KG1 (cell line): ENCODE measurements around the gene KCNIP4.
"Not testable (repeated sequence)": the region's sequence is repeated elsewhere in the genome, so short reads cannot be mapped to it uniquely, and the experiment has no call there.

Source experiments
- DNase-seq: peaks from one replicate; lab custom pipeline; 2025; lab: John Stamatoyannopoulos, UW

The KCNIP4 gene

DNA sequence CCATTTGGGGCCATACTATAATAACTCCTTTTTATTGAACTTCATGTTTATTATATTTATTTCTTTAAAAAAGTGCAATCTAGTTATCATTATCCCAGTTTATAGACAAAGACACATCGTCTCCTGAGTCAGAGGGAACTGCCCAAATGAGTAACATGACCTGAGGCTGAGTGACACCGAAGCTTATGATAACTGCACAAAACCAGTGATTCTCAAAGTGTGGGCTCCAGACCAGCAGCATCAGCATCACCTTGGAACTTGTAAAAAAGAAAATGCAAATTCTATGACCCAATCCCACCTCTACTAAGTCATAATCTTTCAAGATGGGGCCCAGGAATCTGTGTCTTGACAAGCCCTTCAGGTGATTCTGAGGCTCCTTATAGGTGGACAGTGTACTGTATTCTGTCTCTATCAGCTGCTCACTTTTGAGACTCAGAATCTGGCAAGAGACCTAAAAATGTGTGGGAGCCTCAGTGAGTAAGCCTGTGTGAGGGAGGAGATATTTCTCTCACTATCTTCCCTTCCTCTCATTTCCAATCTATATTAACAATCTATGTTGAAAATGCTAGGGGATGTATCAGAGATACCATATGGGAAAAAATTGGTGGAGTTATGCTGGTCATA is 1101.3 kb downstream of the KCNIP4 start:
- no peak for DNase-seq

DNA sequence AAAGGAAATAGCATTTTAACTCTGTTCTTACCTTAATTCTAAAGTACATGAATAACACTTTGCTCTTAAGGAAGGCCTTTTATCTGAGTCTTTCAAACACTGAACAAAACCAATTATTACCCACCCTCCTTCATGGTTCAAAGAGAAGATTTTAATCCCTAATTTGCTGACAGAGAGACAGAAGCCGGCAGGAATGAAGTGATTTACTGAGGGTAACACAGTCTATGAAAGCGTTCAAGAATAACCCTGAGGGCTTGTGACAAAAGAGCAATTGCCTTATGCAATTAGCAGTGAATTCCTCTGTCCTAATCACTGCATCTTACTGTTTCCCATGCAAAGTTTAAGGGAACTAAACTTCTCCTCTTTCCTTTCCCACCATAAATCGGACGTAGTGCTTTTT is 1104.3 kb downstream of the KCNIP4 start:
- DNase-seq = no peak

- DNase-seq = no peak
Observed at GRCh38 chr4:20840648-20841190, 1107.9 kb downstream of the KCNIP4 start.

DNA sequence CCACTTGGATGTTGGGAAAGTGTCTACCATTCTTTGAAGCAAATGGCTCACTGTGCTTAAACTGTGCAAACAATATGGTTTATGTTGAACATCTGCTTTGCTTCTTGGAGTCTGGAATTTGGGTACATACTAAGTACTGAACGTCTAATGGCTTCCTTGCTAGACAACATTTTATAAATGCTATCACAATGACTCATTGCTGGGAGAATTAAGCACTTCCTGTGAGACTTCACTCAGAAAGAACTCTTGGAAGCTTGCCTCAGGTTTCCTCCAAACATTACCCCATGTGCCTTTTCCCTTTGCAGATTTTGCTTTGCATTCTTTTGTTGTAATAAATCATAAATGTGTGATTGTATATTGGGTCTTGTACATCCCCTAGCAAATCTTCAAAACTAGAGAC is 1108.6 kb downstream of the KCNIP4 start:
- no peak for DNase-seq

- DNase-seq = no peak
Observed at GRCh38 chr4:20838476-20838875, 1110.1 kb downstream of the KCNIP4 start.

DNA sequence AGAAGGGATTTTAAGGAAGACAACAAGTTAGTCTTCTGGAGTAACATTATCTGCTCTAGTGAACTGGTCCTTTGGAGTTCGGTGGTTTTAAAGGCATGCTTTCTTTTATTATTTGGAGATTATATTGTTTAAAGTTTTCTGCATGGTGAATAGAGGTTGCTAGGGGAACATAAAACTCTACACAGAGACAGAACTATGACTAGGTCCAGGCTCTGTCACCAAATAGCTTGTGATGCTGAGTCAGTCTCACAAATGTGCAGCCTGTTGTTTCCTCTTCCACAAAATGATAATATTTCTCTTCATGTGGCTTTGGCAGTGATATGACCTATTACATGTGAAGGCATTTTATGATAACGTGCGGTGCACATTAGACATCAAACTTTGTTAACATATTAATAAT is 1115.7 kb downstream of the KCNIP4 start:
- DNase-seq = no peak

DNA sequence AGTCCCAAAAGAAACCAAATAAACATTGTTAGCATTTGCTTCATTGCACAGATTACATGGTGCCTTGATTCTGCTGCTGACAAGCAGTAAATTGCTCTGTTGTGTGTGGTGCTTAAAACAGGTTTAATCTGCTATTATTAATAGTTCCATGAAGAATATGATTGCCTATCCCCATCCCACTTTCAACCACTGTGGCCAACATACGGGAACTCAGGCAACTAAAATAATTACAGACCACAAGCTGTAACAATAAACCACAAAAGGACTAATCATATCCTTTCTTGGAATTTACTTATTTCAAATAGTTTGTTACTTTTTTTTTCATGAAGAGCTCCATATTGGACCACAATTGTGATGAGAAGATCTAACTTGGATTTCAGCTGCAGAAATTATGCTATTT is 1116.8 kb downstream of the KCNIP4 start:
- no peak for DNase-seq

DNA sequence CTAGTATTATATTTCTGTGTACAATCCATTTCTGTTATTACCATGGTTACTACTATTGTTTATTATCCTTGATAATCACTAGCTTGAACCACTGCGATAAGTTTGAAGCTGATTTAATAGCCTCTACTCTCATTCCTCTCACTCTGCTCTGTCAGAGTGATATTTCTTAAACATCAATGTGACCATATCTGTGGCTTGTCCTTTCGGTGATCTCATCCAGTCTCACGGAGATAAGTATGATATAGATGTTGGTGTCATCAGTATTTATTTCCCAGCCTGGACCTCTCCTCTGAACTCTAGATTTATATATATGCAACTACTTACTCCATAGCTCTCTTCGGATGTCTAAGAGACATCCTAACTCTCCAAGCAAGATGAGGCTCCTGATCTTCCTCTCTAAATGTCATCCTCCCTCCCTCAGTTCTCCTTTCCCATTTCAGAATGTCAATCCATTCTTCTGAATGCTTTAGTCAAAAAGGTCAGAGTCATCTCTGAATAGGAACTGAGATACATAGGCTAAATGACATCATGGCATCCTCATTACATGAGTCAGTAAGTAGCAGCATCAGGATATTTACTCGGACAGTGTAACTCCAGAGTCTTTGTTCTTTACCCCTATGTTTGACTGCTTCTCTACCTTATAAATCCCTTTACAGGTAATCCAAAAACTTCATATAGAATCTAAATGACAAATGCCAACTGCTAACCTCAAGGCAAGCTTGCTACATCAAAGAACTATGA is 1118.8 kb downstream of the KCNIP4 start:
- DNase-seq = no peak

- DNase-seq = no peak
Observed at GRCh38 chr4:20825505-20825904, 1123.1 kb downstream of the KCNIP4 start.

- no peak for DNase-seq
Observed at GRCh38 chr4:20816287-20816686, 1132.3 kb downstream of the KCNIP4 start.

DNA sequence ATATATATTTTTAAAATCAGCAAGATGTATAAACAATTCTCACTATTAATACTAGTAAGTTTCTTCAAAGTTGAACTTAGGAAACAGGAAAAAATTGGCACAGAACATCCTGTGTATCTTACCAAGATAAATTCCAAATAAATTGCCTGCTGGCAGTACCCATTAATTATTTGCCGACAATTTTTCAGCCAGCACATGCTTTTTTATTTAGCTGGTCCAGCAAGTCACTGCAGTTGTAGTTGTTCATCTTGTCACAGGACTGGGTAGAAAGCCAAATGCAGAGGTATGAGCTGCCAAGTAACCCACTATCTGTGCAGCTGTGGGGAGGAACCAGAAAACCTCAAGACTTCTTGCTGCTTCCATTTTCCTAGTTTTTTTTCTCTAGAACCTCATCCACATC is 1134.9 kb downstream of the KCNIP4 start:
- no peak for DNase-seq

DNA sequence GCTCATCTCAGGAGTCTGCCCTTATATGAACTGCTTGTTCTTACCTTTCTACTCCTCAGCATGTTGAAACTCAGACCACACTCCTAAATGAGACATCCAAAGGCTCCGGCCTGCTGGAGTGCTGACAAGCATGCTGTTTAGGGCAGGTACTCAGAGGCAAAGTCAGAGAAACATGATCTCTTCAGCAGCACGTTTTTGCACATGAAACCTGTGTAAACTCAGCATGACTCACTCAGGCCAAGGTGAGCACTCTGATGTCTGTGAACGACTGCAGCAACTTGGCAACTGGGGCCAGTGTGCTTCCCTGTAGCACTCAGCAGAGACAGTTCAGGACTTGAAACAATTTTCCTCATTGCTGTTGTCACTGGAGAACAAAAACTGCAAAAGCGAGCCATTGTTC is 1138.8 kb downstream of the KCNIP4 start:
- no peak for DNase-seq

GRCh38 chr4:20805716-20806115 is 1142.9 kb downstream of the KCNIP4 start:
- no peak for DNase-seq

DNA sequence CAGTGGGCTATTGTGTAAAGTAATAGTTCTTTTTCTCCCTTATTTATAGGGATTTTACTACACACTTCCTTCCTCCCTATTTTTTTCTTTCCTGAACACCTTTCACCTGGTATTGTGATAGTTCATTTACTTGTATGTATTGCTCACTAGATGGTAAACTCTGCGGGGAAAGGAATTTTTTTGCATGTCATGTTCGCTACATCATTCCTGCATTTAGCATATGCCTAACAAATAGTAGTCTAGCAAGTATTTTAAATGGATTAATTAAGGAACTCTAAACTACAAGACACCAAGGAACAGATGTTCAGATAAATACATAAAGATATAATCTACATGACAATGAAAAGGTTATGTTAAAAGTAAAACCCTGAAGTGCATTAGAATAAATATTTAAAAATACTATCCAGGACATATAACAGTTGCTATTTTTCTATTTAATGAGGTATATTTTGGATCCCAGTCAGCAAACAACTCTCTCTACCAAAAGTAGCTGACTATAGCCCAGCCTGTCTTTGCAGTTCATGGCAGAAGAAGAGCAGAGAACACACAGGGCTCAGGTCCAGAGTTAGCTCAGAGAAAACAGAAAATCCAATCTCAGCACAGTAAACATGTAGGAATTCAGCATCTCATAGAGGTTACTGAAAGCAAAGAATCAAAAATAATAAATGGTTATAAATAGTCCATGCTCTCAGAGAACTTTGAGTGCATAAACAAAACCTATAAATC is 1160.5 kb downstream of the KCNIP4 start:
- DNase-seq = no peak

GRCh38 chr4:20783134-20783533 is 1165.4 kb downstream of the KCNIP4 start:
- not testable (repeated sequence) for DNase-seq

DNA sequence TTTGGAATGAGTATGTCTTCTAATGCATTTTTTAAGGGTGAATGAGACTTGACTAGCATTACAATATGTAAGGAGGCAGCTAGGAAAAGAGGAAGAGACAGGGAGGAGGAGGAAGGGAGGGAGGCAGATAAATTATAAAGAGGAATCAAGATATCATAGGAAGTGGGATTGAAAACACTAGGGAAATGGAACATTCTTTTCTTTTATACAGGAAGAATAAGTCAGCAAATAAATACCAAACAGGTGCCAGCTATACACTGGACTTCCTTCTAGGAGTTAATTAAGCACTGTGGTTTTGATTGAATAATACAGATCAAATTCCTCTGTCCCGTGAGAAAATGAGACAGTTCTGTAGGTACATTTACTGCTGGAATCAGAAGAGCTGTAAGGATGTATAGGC is 1169.7 kb downstream of the KCNIP4 start:
- DNase-seq = no peak

DNA sequence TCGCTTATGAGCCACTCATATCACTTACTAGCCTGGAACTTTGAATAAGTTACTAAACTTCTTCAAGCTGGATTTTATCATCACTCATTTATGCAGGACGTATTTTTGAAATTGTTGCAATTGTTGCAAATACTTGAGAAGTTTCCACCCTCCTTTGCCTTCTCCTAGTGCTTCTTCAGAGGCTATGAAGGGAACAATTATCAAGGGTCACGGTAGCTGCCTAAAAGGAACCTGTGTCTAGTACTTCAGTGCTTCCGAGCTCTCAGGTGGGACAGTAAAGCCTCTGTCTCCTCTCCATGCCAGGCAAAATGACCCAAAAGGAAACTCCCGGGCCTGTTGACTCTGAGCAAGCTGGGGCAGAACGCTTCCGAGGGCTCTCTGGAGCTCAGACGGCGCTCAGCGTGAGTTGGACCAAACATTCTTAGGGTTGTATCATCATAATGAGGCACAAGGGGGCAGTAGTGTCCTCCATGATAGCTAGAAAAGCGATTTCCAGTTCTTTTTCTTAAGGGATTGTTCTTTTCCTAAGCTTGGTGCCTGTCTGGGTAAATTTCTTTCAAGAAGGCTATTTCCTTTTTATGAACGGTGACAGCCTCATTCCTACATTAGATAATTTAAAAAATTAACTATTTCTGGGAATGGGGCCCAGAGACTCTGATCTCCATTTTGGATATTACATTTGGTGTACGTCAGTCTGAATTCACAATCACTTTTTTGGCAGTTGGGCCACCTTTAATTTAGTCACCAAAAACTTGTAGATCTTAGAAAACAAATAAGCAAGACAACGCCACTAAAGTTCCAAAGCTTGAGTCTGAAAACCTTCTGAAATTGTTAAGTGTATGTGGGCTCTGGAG is 1175.2 kb downstream of the KCNIP4 start:
- DNase-seq = peak; percentile 2

- no peak for DNase-seq
Observed at GRCh38 chr4:20764366-20764992, 1184.1 kb downstream of the KCNIP4 start.

- no peak for DNase-seq
Observed at GRCh38 chr4:20761826-20762225, 1186.7 kb downstream of the KCNIP4 start.

DNA sequence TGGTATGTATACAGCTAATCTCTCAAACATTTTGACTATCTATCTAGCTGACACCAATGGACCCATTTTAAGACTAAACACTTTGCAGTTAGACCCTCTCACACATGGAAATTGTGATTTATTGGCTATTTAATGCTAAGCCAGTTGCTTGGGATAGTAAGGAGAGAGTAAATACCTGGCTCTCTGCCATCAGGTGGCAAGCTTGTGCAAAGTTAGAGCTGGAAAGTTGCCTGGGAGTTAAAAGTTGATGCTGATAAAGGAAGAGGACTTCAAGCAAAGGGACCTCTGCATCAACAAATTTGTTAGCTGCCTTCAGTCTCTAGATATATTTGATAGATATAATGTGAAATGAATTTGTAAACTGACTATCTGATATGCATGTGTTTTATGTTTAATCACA is 1187.2 kb downstream of the KCNIP4 start:
- no peak for DNase-seq

DNA sequence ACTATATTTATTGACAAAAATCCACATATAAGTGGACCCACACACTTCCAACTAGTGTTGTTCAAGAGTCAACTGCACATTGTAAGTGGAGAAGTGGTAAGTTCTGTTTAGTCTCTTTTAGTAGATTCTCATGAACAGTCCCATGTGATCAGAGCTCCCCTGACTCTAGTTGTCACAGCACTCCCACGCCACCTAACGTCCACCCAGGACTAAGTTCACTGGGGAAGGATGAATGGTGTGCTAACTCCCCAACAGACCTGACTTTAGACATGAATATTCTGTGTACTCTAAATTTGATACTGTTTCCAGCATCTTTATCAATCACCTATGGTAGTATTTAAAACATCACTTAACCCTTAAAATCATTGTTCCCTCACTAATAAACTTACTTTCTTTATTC is 1188.5 kb downstream of the KCNIP4 start:
- DNase-seq = no peak

DNA sequence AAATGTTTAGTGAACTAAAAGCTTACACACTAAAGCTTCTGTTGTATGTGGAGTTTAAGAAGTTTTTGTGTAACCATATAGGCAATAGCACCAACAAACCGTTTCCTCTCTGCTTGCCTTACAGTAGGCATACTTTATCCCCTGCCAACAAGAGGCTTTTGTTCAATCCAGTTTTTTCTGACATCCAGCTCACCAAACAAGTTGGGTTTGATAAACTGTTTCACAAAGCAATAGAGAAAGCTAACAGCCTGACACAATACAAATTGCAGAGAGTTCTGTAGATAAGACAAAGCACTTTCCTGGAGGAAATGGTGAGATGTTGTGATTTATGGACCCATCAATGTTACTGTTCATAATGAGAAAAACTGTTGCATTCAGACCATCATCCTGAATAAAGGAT is 1194.5 kb downstream of the KCNIP4 start:
- no peak for DNase-seq
